HL-60 (cell line): ENCODE results near the gene CABP2.

ENCODE experiments used
- GABPA ChIP-seq: IDR thresholded peaks from 2 replicates; pipeline ENCODE4 v1.6.1; 2012; ENCODE audit warnings: low read depth
- POLR2AphosphoS5 ChIP-seq: IDR thresholded peaks from 2 replicates; pipeline ENCODE4 v1.6.1; 2012; ENCODE audit warnings: low read depth
- SPI1 ChIP-seq: IDR thresholded peaks from 2 replicates; pipeline ENCODE4 v1.6.1; 2012; ENCODE audit warnings: low read depth, mild to moderate bottlenecking, borderline replicate concordance
- TF ChIP-seq, protein P1 (sequence below): IDR thresholded peaks from one replicate; pipeline ENCODE4 v1.5.1; 2011; ENCODE audit warnings: low read length, control low read depth, inconsistent platforms; ENCODE audit not compliant: insufficient read depth

GRCh38 chr11:67472882-67473281 lies 50.4 kb downstream of the CABP2 start:
- TF ChIP-seq, protein P1, sequence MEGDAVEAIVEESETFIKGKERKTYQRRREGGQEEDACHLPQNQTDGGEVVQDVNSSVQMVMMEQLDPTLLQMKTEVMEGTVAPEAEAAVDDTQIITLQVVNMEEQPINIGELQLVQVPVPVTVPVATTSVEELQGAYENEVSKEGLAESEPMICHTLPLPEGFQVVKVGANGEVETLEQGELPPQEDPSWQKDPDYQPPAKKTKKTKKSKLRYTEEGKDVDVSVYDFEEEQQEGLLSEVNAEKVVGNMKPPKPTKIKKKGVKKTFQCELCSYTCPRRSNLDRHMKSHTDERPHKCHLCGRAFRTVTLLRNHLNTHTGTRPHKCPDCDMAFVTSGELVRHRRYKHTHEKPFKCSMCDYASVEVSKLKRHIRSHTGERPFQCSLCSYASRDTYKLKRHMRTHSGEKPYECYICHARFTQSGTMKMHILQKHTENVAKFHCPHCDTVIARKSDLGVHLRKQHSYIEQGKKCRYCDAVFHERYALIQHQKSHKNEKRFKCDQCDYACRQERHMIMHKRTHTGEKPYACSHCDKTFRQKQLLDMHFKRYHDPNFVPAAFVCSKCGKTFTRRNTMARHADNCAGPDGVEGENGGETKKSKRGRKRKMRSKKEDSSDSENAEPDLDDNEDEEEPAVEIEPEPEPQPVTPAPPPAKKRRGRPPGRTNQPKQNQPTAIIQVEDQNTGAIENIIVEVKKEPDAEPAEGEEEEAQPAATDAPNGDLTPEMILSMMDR, result no peak
- TF ChIP-seq GABPA, result no peak
- no peak for TF ChIP-seq SPI1
- TF ChIP-seq POLR2AphosphoS5, result no peak
